ENCODE measurements around the gene CPLX1.

DNA sequence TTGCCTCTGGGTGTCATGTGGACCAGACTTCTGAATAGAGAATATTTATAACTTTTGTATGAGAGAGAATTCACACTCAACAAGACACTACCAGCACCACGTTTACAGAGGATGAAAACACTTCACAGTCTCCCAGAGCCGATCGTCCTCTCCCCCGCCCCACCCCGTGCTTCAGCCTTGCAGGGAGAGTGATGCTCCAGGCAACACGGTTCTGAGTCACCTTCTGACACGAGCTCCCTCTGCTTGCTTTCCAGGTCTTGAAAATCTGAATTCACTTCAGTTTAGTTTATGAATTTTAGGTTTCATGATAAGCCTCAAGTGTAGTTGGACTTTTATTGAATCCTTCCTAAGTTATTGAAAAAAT lies 59.8 kb downstream of the CPLX1 start:
- TF ChIP-seq, protein P1, sequence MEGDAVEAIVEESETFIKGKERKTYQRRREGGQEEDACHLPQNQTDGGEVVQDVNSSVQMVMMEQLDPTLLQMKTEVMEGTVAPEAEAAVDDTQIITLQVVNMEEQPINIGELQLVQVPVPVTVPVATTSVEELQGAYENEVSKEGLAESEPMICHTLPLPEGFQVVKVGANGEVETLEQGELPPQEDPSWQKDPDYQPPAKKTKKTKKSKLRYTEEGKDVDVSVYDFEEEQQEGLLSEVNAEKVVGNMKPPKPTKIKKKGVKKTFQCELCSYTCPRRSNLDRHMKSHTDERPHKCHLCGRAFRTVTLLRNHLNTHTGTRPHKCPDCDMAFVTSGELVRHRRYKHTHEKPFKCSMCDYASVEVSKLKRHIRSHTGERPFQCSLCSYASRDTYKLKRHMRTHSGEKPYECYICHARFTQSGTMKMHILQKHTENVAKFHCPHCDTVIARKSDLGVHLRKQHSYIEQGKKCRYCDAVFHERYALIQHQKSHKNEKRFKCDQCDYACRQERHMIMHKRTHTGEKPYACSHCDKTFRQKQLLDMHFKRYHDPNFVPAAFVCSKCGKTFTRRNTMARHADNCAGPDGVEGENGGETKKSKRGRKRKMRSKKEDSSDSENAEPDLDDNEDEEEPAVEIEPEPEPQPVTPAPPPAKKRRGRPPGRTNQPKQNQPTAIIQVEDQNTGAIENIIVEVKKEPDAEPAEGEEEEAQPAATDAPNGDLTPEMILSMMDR (IDR thresholded peaks at IDR 0.05), result no peak
- TF ChIP-seq POLR2A (IDR thresholded peaks at IDR 0.05), result no peak

Measured in testis (tissue), 2 donors.